Esophagus muscularis mucosa (tissue), 3 donors: ENCODE measurements around the gene RPGRIP1L.

ENCODE experiments used
- POLR2A ChIP-seq: fragments of 450-650 bp; IDR thresholded peaks from one replicate; pipeline ENCODE4 v1.6.1; 2017; ENCODE audit warnings: antibody characterized with exemption, moderate library complexity, mild to moderate bottlenecking, low read depth
- TF ChIP-seq, protein P1 (sequence below), 3 experiments: fragments of 200-600 bp in 2 of 3; fragments of 450-650 bp in 1 of 3; sonication (generic) in 2 of 3; IDR thresholded peaks; one replicate each; pipeline ENCODE4 v1.5.1; 2017 to 2019; ENCODE audit warnings: antibody characterized with exemption in 3 of 3, mild to moderate bottlenecking in 2 of 3, moderate library complexity in 1 of 3

DNA sequence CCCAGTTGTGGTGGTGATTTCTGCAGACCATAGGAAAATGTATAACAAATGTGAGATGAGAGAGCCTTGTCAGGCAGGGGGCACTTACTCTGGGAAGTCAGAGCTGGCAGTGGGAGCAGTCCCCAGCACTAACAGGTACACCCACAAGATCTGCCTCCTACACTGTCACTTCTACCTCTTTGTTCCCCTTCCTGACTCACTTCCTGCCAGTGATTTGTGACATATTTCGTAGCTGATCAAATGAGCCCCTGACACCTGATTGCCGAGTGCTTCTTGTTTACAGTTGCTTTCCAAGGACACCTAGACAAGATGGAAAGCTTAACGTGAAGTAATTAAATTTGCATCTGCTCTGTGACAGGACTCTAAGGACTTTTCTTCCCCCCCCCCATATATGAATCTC is 40.8 kb upstream of the RPGRIP1L start:
- TF ChIP-seq POLR2A, result no peak
- TF ChIP-seq, protein P1, sequence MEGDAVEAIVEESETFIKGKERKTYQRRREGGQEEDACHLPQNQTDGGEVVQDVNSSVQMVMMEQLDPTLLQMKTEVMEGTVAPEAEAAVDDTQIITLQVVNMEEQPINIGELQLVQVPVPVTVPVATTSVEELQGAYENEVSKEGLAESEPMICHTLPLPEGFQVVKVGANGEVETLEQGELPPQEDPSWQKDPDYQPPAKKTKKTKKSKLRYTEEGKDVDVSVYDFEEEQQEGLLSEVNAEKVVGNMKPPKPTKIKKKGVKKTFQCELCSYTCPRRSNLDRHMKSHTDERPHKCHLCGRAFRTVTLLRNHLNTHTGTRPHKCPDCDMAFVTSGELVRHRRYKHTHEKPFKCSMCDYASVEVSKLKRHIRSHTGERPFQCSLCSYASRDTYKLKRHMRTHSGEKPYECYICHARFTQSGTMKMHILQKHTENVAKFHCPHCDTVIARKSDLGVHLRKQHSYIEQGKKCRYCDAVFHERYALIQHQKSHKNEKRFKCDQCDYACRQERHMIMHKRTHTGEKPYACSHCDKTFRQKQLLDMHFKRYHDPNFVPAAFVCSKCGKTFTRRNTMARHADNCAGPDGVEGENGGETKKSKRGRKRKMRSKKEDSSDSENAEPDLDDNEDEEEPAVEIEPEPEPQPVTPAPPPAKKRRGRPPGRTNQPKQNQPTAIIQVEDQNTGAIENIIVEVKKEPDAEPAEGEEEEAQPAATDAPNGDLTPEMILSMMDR (IDR thresholded peaks at IDR 0.05), result no peak
